ENCODE data around the gene FGF18. TPM values are rescaled to one million over a fixed set of nuclear protein-coding genes. Genes with fewer than 3 reads are reported as not detected.

Gene FGF18
- total and polyA plus RNA-seq, 7 donors, result 0.28 to 3.0 (median 0.48) TPM; not detected in 3

- 93 to 96% methylated on average over 1 of the region's 1 CpG for WGBS, 2 donors
- Histone ChIP-seq H3K4me3 (no peak overlapping the region), H3K9me3 (no peaks in the 10 kb centered on the region), H3K27me3 (no peaks in the 10 kb centered on the region), H3K36me3 (no peaks in the 10 kb centered on the region), H3K4me1 (no peaks in the 10 kb centered on the region), H3K27ac (no peak overlapping the region)
- DNase-seq, result no peak
- intact Hi-C loops (cut with DNase I), result no loop called here
- TF ChIP-seq EP300 (IDR thresholded peaks at IDR 0.05) (no peak), POLR2AphosphoS5 (IDR thresholded peaks at IDR 0.05) (no peak), CTCF (IDR thresholded peaks at IDR 0.05) (no peak), POLR2A (IDR thresholded peaks at IDR 0.05) (no peak)
Observed at GRCh38 chr5:171476701-171477100, 57.3 kb downstream of the FGF18 start.

GRCh38 chr5:171477101-171477500 lies 57.7 kb downstream of the FGF18 start:
- Histone ChIP-seq H3K27me3 (no peaks in the 10 kb centered on the region), H3K36me3 (no peaks in the 10 kb centered on the region), H3K4me1 (no peaks in the 10 kb centered on the region), H3K27ac (no peak overlapping the region), H3K9me3 (no peaks in the 10 kb centered on the region), H3K4me3 (no peak overlapping the region)
- intact Hi-C loops (cut with DNase I), result no loop called here
- DNase-seq, result no peak
- WGBS, 2 donors, result 81 to 82% methylated on average over 2 of the region's 2 CpGs
- TF ChIP-seq EP300 (IDR thresholded peaks at IDR 0.05) (no peak), POLR2A (IDR thresholded peaks at IDR 0.05) (no peak), CTCF (IDR thresholded peaks at IDR 0.05) (no peak), POLR2AphosphoS5 (IDR thresholded peaks at IDR 0.05) (no peak)

GRCh38 chr5:171477666-171478065 lies 58.2 kb downstream of the FGF18 start:
- H3K27me3 ChIP-seq, result no peaks in the 10 kb centered on the region
- 82 to 88% methylated on average over 3 of the region's 3 CpGs for WGBS, 2 donors
- no peak overlapping the region for H3K4me3 ChIP-seq
- no peak overlapping the region for H3K27ac ChIP-seq
- TF ChIP-seq POLR2AphosphoS5 (IDR thresholded peaks at IDR 0.05), result no peak
- TF ChIP-seq CTCF (IDR thresholded peaks at IDR 0.05), result no peak
- TF ChIP-seq EP300 (IDR thresholded peaks at IDR 0.05), result no peak
- no peak for TF ChIP-seq POLR2A (IDR thresholded peaks at IDR 0.05)
- H3K9me3 ChIP-seq, result no peaks in the 10 kb centered on the region
- intact Hi-C loops (cut with DNase I), result no loop called here
- no peaks in the 10 kb centered on the region for H3K36me3 ChIP-seq
- no peaks in the 10 kb centered on the region for H3K4me1 ChIP-seq
- DNase-seq, result no peak

- peaks cover 0 to 11% (median 9%) of the 10 kb centered on the region in 4 donors for H3K4me1 ChIP-seq
Observed at GRCh38 chr5:171478946-171479775, 59.7 kb downstream of the FGF18 start.

More at GRCh38 chr5:171478946-171479775, 59.7 kb downstream of the FGF18 start:
- intact Hi-C loops (cut with DNase I), result no loop called here
- no peaks in the 10 kb centered on the region for H3K27me3 ChIP-seq
- no peak for DNase-seq
- no peak overlapping the region for H3K27ac ChIP-seq
- no peaks in the 10 kb centered on the region for H3K9me3 ChIP-seq
- no peak for TF ChIP-seq CTCF (IDR thresholded peaks at IDR 0.05)
- TF ChIP-seq POLR2A (IDR thresholded peaks at IDR 0.05), result no peak
- no peak for TF ChIP-seq EP300 (IDR thresholded peaks at IDR 0.05)
- TF ChIP-seq POLR2AphosphoS5 (IDR thresholded peaks at IDR 0.05), result no peak
- 65 to 67% methylated on average over 4 of the region's 4 CpGs for WGBS, 2 donors
- no peaks in the 10 kb centered on the region for H3K36me3 ChIP-seq
- no peak overlapping the region for H3K4me3 ChIP-seq

All from sigmoid colon (tissue), 7 donors.